HG03439 (cell line): Measurements from ENCODE around the gene CADM1.
"Not testable (repeated sequence)": the region's sequence is repeated elsewhere in the genome, so short reads cannot be mapped to it uniquely, and the experiment has no call there.

ENCODE experiments used
- ATAC-seq: cut with Tn5 transposase; IDR thresholded peaks from one replicate; pipeline ENCODE4 v1.9.1; 2021; ENCODE audit warnings: mild to moderate bottlenecking, moderate library complexity; ENCODE audit not compliant: unreplicated experiment

CADM1 gene

GRCh38 chr11:115481528-115481927 is 22.7 kb downstream of the CADM1 start:
- ATAC-seq, result no peak

DNA sequence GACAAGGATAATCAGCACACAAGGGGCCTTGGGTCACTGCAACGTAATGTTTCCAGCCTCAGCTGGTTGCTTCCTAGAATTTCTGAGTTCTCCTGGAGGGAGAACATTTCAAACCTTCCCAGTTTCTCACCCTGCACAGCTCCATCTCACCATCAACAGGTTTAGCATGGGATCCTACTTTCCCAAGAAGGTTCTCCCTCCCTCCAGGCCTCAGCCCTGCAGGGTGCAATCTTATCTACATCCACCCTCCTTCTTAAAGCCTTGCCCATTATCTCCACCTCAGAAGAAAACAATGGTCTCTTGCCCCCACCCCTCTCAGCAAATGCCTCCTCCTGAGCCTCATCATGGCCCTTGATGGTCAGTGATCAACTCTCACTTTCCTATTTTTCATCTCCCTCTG is 23.6 kb downstream of the CADM1 start:
- no peak for ATAC-seq

DNA sequence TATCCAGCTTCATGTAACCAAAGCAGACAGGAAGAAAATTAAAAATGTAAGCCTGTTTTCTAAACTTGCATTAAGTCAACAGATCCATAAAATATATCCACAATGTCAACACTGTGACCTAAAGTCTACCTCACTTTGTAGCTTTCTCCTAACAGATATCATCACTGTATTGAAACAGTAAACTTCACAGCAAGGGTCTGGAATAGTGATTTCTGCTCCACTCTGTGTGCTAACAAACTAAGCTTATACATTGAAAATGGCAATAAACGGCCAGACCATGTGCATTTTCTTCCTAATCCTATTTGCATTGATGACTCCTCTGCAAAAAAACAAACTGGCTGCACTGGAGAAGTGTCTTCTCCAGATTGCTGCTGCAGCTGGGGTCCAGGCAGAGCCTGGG is 26.8 kb downstream of the CADM1 start:
- ATAC-seq, result no peak

- ATAC-seq, result no peak
These were observed 27.5 kb downstream of the CADM1 start for GRCh38 chr11:115476463-115477286.

DNA sequence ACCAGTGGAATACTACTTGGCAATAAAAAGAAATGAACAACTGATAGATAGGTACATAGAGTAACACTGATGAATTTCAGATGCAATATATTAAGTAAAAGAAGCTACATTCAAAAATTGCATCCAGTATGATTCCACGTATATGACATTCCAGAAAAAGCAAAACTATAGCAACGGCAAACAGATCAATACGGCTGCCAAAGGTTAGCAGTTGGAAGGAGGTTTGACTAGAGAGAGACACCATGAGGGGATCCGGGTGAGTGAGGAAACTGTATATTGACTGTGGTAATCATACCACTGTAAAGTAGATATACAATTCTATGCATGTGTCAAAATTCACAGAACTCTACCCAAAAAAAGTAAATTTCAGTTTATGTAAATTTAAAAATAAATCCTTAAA is 28.7 kb downstream of the CADM1 start:
- ATAC-seq, result no peak

DNA sequence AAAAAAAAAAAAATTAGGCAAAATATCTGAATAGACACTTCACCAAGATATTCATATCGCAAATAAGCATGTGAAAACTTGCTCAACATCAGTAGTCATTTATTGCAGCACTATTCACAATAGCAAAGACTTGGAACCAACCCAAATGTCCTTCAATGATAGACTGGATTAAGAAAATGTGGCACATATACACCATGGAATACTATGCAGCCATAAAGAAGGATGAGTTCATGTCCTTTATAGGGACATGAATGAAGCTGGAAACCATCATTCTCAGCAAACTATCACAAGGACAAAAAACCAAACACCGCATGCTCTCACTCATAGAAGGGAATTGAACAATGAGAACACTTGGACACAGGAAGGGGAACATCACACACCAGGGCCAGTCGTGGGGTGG is 29.9 kb downstream of the CADM1 start:
- ATAC-seq, result not testable (repeated sequence)

GRCh38 chr11:115473167-115473566 is 31.0 kb downstream of the CADM1 start:
- ATAC-seq, result no peak

- ATAC-seq, result peak; percentile 67
These were observed 32.8 kb downstream of the CADM1 start for GRCh38 chr11:115471367-115471766.

- ATAC-seq, result no peak
These were observed 33.3 kb downstream of the CADM1 start for GRCh38 chr11:115470928-115471327.

- ATAC-seq, result peak; percentile 55
These were observed 34.9 kb downstream of the CADM1 start for GRCh38 chr11:115469361-115469760.

GRCh38 chr11:115466122-115466521 is 38.1 kb downstream of the CADM1 start:
- ATAC-seq, result no peak

GRCh38 chr11:115464269-115464668 is 39.9 kb downstream of the CADM1 start:
- no peak for ATAC-seq

GRCh38 chr11:115463606-115464005 is 40.6 kb downstream of the CADM1 start:
- no peak for ATAC-seq

GRCh38 chr11:115462757-115463156 is 41.5 kb downstream of the CADM1 start:
- no peak for ATAC-seq

DNA sequence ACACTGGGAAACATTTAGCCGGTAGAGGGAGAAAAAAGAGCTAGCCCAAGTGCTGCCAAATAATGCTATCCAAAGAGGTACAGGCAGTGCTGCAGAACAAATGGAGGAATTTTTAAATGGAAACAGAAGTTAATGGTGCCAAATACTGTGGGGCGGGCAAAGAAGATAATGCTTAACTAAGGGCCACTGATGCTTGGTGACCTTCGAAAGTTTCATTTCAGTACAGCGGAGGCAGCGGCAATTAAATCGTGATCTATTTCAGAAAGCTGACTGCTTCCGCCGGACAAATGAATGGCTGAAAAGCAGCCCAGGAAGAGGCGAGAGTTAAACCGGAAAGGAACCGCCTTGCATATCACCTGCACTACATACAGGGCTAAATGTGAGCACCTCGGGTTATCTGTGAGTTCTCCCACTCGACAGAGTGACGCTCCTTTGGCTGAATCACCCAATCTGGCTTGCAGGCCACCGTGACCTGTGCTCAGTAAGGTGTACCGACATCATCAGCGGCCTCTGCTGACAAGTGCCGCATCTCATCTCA is 42.1 kb downstream of the CADM1 start:
- no peak for ATAC-seq

DNA sequence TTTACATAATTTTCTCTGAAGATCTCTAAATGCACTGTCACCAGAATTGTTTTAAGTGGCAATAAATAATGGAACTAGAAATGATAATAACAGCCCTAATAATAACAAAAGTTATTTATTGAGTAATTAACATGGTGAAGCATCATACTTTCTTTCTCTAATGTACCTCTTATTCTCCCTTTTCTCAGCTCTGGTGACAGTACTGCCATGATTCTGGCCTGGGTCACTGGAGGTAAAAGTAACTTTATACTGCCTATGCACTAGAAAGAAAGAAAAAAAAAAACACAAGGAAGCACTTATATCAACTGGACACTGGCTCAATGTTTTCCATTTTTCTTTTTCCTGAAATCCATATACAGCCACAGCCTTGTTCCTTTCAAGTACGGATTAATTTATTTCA is 43.7 kb downstream of the CADM1 start:
- no peak for ATAC-seq

GRCh38 chr11:115459563-115459962 is 44.7 kb downstream of the CADM1 start:
- no peak for ATAC-seq

DNA sequence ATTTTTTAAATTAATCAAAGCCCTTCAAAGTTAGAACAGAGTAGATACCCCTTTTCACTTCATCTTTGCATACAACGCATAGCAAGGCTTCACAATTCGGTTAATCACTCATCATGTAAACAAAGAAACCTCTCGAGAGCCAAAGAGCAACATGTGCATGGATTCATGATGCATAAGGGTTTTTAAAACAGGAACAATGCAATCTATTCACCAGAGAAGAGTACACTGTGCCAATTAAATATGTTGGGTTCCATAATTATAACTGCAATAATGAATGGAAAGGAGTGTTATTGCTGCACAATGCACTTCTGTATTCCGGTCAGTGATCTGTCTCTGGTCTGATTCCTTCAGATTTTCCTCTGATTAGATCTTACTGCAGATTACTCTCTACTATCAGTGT is 45.3 kb downstream of the CADM1 start:
- no peak for ATAC-seq

GRCh38 chr11:115456019-115456418 is 48.2 kb downstream of the CADM1 start:
- ATAC-seq, result no peak

GRCh38 chr11:115455613-115456012 is 48.6 kb downstream of the CADM1 start:
- ATAC-seq, result no peak

GRCh38 chr11:115454525-115454924 is 49.7 kb downstream of the CADM1 start:
- no peak for ATAC-seq

DNA sequence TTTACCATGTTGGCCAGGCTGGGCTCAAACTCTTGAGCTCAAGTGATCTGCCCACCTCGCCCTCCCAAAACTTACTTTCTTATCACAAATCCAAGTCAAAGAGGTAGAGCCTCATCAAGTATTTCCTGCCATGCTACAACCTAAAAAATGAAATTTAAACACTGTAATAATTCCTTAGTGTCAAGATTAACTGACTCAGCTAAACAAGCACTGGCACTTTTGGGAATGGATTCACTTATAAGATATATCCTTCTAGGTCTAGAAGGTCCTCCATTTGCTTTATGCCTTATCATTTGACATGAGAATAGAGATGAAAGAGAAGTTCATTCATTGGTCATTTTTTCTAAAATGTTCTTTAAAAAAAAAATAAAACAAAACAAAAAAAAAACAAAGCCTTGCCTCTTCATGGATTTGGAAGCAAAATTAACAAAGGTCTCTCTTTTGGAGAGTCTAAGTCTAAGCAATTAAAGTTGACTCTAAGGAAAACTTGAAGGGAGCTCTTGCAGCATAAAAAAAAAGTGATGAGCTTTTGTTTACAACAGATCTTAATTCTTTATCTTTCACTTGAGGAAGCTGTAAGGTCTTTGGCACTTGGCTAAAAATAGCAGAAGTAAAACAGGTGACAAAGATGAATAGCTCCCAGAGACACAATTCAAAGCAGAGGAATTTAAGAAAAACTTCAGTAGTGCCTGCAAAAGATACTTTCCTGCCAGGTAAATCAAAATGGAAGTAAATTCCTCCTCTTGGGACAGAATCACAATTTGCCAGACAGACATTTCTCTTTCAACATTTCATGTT is 50.3 kb downstream of the CADM1 start:
- no peak for ATAC-seq
